ENCODE measurements around the gene ADAMTS1.

- no peak for TF ChIP-seq CTCF (IDR thresholded peaks at IDR 0.05)
- no peak for TF ChIP-seq POLR2A (IDR thresholded peaks at IDR 0.05)
- TF ChIP-seq POLR2AphosphoS5 (IDR thresholded peaks at IDR 0.05): no peak
- no peak for TF ChIP-seq EP300 (IDR thresholded peaks at IDR 0.05; ENCODE audit: low read depth)
Observed at GRCh38 chr21:26798856-26799751, 46.1 kb downstream of the ADAMTS1 start.
